ENCODE data around the gene ABCB1. TPM values are rescaled to one million over a fixed set of nuclear protein-coding genes. Genes with fewer than 3 reads are reported as not detected.

ABCB1 gene
- total and polyA plus RNA-seq, 2 experiments from 2014 or later = 0.53 to 0.80 TPM

GRCh38 chr7:87645446-87645845 is 44.8 kb upstream of the ABCB1 start (continued):
- no peak for TF ChIP-seq ETS1 (IDR thresholded peaks at IDR 0.05)
- no peak for TF ChIP-seq REST (IDR thresholded peaks at IDR 0.05; ENCODE audit: unreplicated experiment)
- no peak for TF ChIP-seq NANOG (IDR thresholded peaks at IDR 0.05; ENCODE audit: borderline replicate concordance)
- no peak for TF ChIP-seq STAT1 (IDR thresholded peaks at IDR 0.05; ENCODE audit: unreplicated experiment)

- Histone ChIP-seq H3K9me2 (ENCODE audit: insufficient read depth) (peaks cover 5% of the 10 kb centered on the region; the same call in 1 of the 2 replicates), H3K4me3 (no peak overlapping the region), H3K4me1 (ENCODE audit: insufficient read depth) (no peaks in the 10 kb centered on the region), H3K4me2 (no peak overlapping the region), H2AFZ (no peak overlapping the region), H3K27ac (ENCODE audit: low read depth) (no peak overlapping the region), H4K20me1 (replicated peaks; ENCODE audit: insufficient read depth) (no peaks in the 10 kb centered on the region), H3F3A (replicated peaks; ENCODE audit: low read depth) (no peaks in the 10 kb centered on the region), H3K27me3 (ENCODE audit: insufficient read depth) (no peaks in the 10 kb centered on the region), H3K36me3 (ENCODE audit: insufficient read depth) (no peaks in the 10 kb centered on the region), H3K79me2 (replicated peaks; ENCODE audit: insufficient read depth) (no peaks in the 10 kb centered on the region)
- no peak for DNase-seq (ENCODE audit: low spot score)
- no peak overlapping the region for H3K4me3 Mint-ChIP-seq
- H3K9me3 Mint-ChIP-seq = no peaks in the 10 kb centered on the region
- no peaks in the 10 kb centered on the region for H3K4me1 Mint-ChIP-seq
- no peak overlapping the region for H3K27ac Mint-ChIP-seq
- ATAC-seq = no peak
- H3K27me3 Mint-ChIP-seq (ENCODE audit: insufficient read depth, low read depth, poor library complexity) = peaks cover 2% of the 10 kb centered on the region
- H3K36me3 Mint-ChIP-seq (ENCODE audit: low read depth) = no peaks in the 10 kb centered on the region
- TF ChIP-seq ZNF462 (CRISPR knock-in tag; IDR thresholded peaks at IDR 0.05) = no peak
- no peak for TF ChIP-seq REST (IDR thresholded peaks at IDR 0.05; ENCODE audit: unreplicated experiment)
- no peak for TF ChIP-seq ZNF331 (CRISPR knock-in tag; IDR thresholded peaks at IDR 0.05; ENCODE audit: low read depth)
- TF ChIP-seq CREB1 (CRISPR knock-in tag; IDR thresholded peaks at IDR 0.05; ENCODE audit: low read depth) = no peak
- TF ChIP-seq ZNF114 (CRISPR knock-in tag; IDR thresholded peaks at IDR 0.05) = no peak
- TF ChIP-seq CTCF (conservative IDR thresholded peaks at IDR 0.05; ENCODE audit: low read depth in 2 of 2) = no peak
These were observed 35.2 kb upstream of the ABCB1 start for GRCh38 chr7:87635921-87636320.

Measured in GM23338 (cell line).